Measurements from ENCODE around the gene CD300LG.
A peak's percentile ranks its signal among the peaks of the same experiment; 100 is the strongest.

The CD300LG gene

GRCh38 chr17:43905985-43906852 lies 59.2 kb downstream of the CD300LG start:
- no peak overlapping the region for H3K14ac ChIP-seq (ENCODE audit: low read length)
- peak overlapping the region; percentile 42 for H2BK12ac ChIP-seq (ENCODE audit: low read length)
- H3K4me2 ChIP-seq (ENCODE audit: insufficient read depth, low read length, poor library complexity, severe bottlenecking): peak overlapping the region; percentile 99
- H4K8ac ChIP-seq (ENCODE audit: low read depth, low read length): no peak overlapping the region
- H2AK5ac ChIP-seq (ENCODE audit: low read depth, low read length): peak overlapping the region; percentile 7
- no peaks in the 10 kb centered on the region for H3K79me1 ChIP-seq (ENCODE audit: low read depth, low read length)
- peak overlapping the region; percentile 52 for H3K27ac ChIP-seq (replicated peaks; ENCODE audit: low read length)
- peak overlapping the region; percentile 61 for H3K9ac ChIP-seq (ENCODE audit: low read depth, low read length, poor library complexity)
- peak overlapping the region; percentile 100 for H2BK5ac ChIP-seq (ENCODE audit: low read length)
- H3K23ac ChIP-seq (ENCODE audit: low read depth, low read length, poor library complexity): no peak overlapping the region
- no peaks in the 10 kb centered on the region for H3K36me3 ChIP-seq (replicated peaks in 1 of 2; ENCODE audit: control insufficient read depth in 2 of 2, insufficient read depth in 2 of 2, low read length in 2 of 2)
- H3K4ac ChIP-seq (ENCODE audit: low read length): no peak overlapping the region
- peak; percentile 77 for DNase-seq (ENCODE audit: low spot score)
- H2BK15ac ChIP-seq (ENCODE audit: low read length): peak overlapping the region; percentile 76
- H3K27me3 ChIP-seq (ENCODE audit: control insufficient read depth in 3 of 3, insufficient read depth in 3 of 3, low read depth in 1 of 3, low read length in 3 of 3): peaks cover 0 to 54% (median 0%) of the 10 kb centered on the region in 3 experiments
- H3K9me3 ChIP-seq (replicated peaks in 1 of 2; ENCODE audit: control insufficient read depth in 2 of 2, insufficient read depth in 1 of 2, low read depth in 1 of 2, low read length in 2 of 2): no peaks in the 10 kb centered on the region
- H2AFZ ChIP-seq (ENCODE audit: low read length): peak overlapping the region; percentile 99
- peak overlapping the region; percentile 52 for H2BK120ac ChIP-seq (ENCODE audit: low read depth, low read length)
- peak overlapping the region; percentile 84 for H3K18ac ChIP-seq (ENCODE audit: low read length)
- WGBS, 2 donors (ENCODE audit: extremely low coverage in 2 of 2, insufficient read length in 2 of 2, insufficient replicate concordance in 1 of 2): no CpG with 5 or more reads among the region's 37 CpGs
- peaks cover 19 to 27% of the 10 kb centered on the region in 2 donors for H3K4me1 ChIP-seq (ENCODE audit: control insufficient read depth in 2 of 2, insufficient read depth in 1 of 2, low read depth in 1 of 2, low read length in 2 of 2)
- no peak overlapping the region for H4K91ac ChIP-seq (ENCODE audit: low read depth, low read length, poor library complexity)
- peak overlapping the region; percentile 58 to 89 for H3K4me3 ChIP-seq (ENCODE audit: low read length in 2 of 2)

- H3K27me3 ChIP-seq (ENCODE audit: control insufficient read depth in 3 of 3, insufficient read depth in 3 of 3, low read depth in 1 of 3, low read length in 3 of 3): peaks cover 0 to 55% (median 0%) of the 10 kb centered on the region in 3 experiments
- peak overlapping the region; percentile 99 for H3K4me2 ChIP-seq (ENCODE audit: insufficient read depth, low read length, poor library complexity, severe bottlenecking)
- no peaks in the 10 kb centered on the region for H3K36me3 ChIP-seq (replicated peaks in 1 of 2; ENCODE audit: control insufficient read depth in 2 of 2, insufficient read depth in 2 of 2, low read length in 2 of 2)
- H2AFZ ChIP-seq (ENCODE audit: low read length): peak overlapping the region; percentile 99
- H3K18ac ChIP-seq (ENCODE audit: low read length): peak overlapping the region; percentile 94
- peak overlapping the region; percentile 58 to 89 for H3K4me3 ChIP-seq (ENCODE audit: low read length in 2 of 2)
- no peak overlapping the region for H3K14ac ChIP-seq (ENCODE audit: low read length)
- peaks cover 13 to 19% of the 10 kb centered on the region in 2 donors for H3K4me1 ChIP-seq (ENCODE audit: control insufficient read depth in 2 of 2, insufficient read depth in 1 of 2, low read depth in 1 of 2, low read length in 2 of 2)
- peak overlapping the region; percentile 17 for H2BK120ac ChIP-seq (ENCODE audit: low read depth, low read length)
- no peak overlapping the region for H4K8ac ChIP-seq (ENCODE audit: low read depth, low read length)
- DNase-seq (ENCODE audit: low spot score): peak; percentile 40
- no peak overlapping the region for H2BK12ac ChIP-seq (ENCODE audit: low read length)
- no peak overlapping the region for H3K4ac ChIP-seq (ENCODE audit: low read length)
- peak overlapping the region; percentile 82 for H3K27ac ChIP-seq (replicated peaks; ENCODE audit: low read length)
- peak overlapping the region; percentile 72 for H3K9ac ChIP-seq (ENCODE audit: low read depth, low read length, poor library complexity)
- H2BK15ac ChIP-seq (ENCODE audit: low read length): peak overlapping the region; percentile 69
- H3K79me1 ChIP-seq (ENCODE audit: low read depth, low read length): no peaks in the 10 kb centered on the region
- H2AK5ac ChIP-seq (ENCODE audit: low read depth, low read length): no peak overlapping the region
- no peak overlapping the region for H4K91ac ChIP-seq (ENCODE audit: low read depth, low read length, poor library complexity)
- H3K23ac ChIP-seq (ENCODE audit: low read depth, low read length, poor library complexity): peak overlapping the region; percentile 76
- H3K9me3 ChIP-seq (replicated peaks in 1 of 2; ENCODE audit: control insufficient read depth in 2 of 2, insufficient read depth in 1 of 2, low read depth in 1 of 2, low read length in 2 of 2): no peaks in the 10 kb centered on the region
- H2BK5ac ChIP-seq (ENCODE audit: low read length): peak overlapping the region; percentile 100
- no CpG with 5 or more reads among the region's 29 CpGs for WGBS, 2 donors (ENCODE audit: extremely low coverage in 2 of 2, insufficient read length in 2 of 2, insufficient replicate concordance in 1 of 2)
Observed at GRCh38 chr17:43906951-43907424, 60.0 kb downstream of the CD300LG start.

DNA sequence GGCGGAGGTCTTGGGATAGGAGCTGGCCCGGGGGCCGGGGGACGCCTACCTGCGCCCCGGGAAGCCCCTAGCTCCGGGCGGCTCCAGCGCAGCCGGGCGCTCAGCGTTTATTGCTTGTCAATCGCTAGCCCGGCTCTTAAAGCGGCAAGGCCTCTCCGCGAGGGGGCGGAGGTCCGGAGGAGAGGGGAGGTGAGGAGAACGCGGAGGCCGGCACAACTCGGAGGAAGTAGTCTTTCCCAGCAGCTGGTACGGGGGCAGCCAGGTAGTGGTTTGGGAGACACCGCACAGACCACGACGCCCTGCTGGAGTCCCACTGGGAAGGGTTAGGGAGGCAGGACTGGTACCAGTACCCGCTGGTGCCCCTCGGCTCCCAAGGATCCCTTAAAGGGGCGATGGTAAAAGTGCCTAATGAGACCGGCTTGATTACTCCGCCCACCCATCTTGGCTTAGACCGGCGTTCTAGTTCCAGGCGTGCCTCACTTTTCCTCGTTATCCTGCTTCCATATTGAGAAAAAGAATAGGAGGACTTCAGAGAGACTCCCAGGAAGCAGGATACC lies 60.5 kb downstream of the CD300LG start, which contains the start of gene MPP2:
MPP2 (minus strand) TSS at position 112 of the 557 bp plus-strand sequence. CDS start 3,076 bp downstream, outside the sequence.
- H4K8ac ChIP-seq (ENCODE audit: low read depth, low read length): no peak within 1 kb of the TSS
- H3K79me1 ChIP-seq (ENCODE audit: low read depth, low read length): no peaks in the 10 kb centered on the region
- peaks cover 13 to 14% of the 10 kb centered on the region in 2 donors for H3K4me1 ChIP-seq (ENCODE audit: control insufficient read depth in 2 of 2, insufficient read depth in 1 of 2, low read depth in 1 of 2, low read length in 2 of 2)
- H2BK120ac ChIP-seq (ENCODE audit: low read depth, low read length): peak within 1 kb of the TSS; percentile 17
- H3K4ac ChIP-seq (ENCODE audit: low read length): no peak within 1 kb of the TSS
- H3K14ac ChIP-seq (ENCODE audit: low read length): no peak within 1 kb of the TSS
- no peak within 1 kb of the TSS for H4K91ac ChIP-seq (ENCODE audit: low read depth, low read length, poor library complexity)
- H3K27me3 ChIP-seq (ENCODE audit: control insufficient read depth in 3 of 3, insufficient read depth in 3 of 3, low read depth in 1 of 3, low read length in 3 of 3): peaks cover 0 to 57% (median under 1%) of the 10 kb centered on the region in 3 experiments
- peak within 1 kb of the TSS; percentile 99 for H2AFZ ChIP-seq (ENCODE audit: low read length)
- no peaks in the 10 kb centered on the region for H3K9me3 ChIP-seq (replicated peaks in 1 of 2; ENCODE audit: control insufficient read depth in 2 of 2, insufficient read depth in 1 of 2, low read depth in 1 of 2, low read length in 2 of 2)
- H3K4me3 ChIP-seq (ENCODE audit: low read length in 2 of 2): peak within 1 kb of the TSS; percentile 58 to 89
- peak within 1 kb of the TSS; percentile 76 for H2BK15ac ChIP-seq (ENCODE audit: low read length)
- H2BK12ac ChIP-seq (ENCODE audit: low read length): no peak within 1 kb of the TSS
- peak within 1 kb of the TSS; percentile 99 for H3K4me2 ChIP-seq (ENCODE audit: insufficient read depth, low read length, poor library complexity, severe bottlenecking)
- peak within 1 kb of the TSS; percentile 73 for H3K9ac ChIP-seq (ENCODE audit: low read depth, low read length, poor library complexity)
- H3K36me3 ChIP-seq (replicated peaks in 1 of 2; ENCODE audit: control insufficient read depth in 2 of 2, insufficient read depth in 2 of 2, low read length in 2 of 2): no peaks in the 10 kb centered on the region
- H2BK5ac ChIP-seq (ENCODE audit: low read length): peak within 1 kb of the TSS; percentile 100
- peak; percentile 84 for DNase-seq (ENCODE audit: low spot score)
- peak within 1 kb of the TSS; percentile 99 for H3K18ac ChIP-seq (ENCODE audit: low read length)
- peak within 1 kb of the TSS; percentile 82 for H3K27ac ChIP-seq (replicated peaks; ENCODE audit: low read length)
- WGBS, 2 donors (ENCODE audit: extremely low coverage in 2 of 2, insufficient read length in 2 of 2, insufficient replicate concordance in 1 of 2): no CpG with 5 or more reads among the region's 36 CpGs
- H2AK5ac ChIP-seq (ENCODE audit: low read depth, low read length): no peak within 1 kb of the TSS
- peak within 1 kb of the TSS; percentile 93 for H3K23ac ChIP-seq (ENCODE audit: low read depth, low read length, poor library complexity)
